Smooth muscle cell (in vitro differentiated cells): Measurements from ENCODE around the gene SLC25A44. TPM values are rescaled to one million over a fixed set of nuclear protein-coding genes. Genes with fewer than 3 reads are reported as not detected.

Experiments
- DNase-seq: peaks from one replicate; lab custom pipeline; 2025; ENCODE audit not compliant: unreplicated experiment; lab: John Stamatoyannopoulos, UW
- H2AFZ ChIP-seq: fragments of 200-600 bp; sonication (generic); 2 replicates; pipeline ENCODE4 v1.6.0; 2016; ENCODE audit warnings: antibody characterized with exemption, low read depth, mild to moderate bottlenecking
- H3F3A ChIP-seq: fragments of 200-600 bp; sonication (generic); 2 replicates; pipeline ENCODE4 v1.6.0; 2017; ENCODE audit warnings: antibody characterized with exemption, low read depth
- H3K27ac ChIP-seq: fragments of 200-600 bp; sonication (generic); 2 replicates; pipeline ENCODE4 v1.5.1; 2016; ENCODE audit warnings: low read depth, mild to moderate bottlenecking
- H3K27me3 ChIP-seq: fragments of 200-600 bp; sonication (generic); 2 replicates; pipeline ENCODE4 v1.6.1; 2016; ENCODE audit warnings: low read depth, mild to moderate bottlenecking
- H3K36me3 ChIP-seq: fragments of 200-600 bp; sonication (generic); 2 replicates; pipeline ENCODE4 v1.5.1; 2016; ENCODE audit warnings: low read depth
- H3K4me1 ChIP-seq: fragments of 200-600 bp; sonication (generic); 2 replicates; pipeline ENCODE4 v1.5.1; 2016; ENCODE audit warnings: low read depth
- H3K4me2 ChIP-seq: fragments of 200-600 bp; sonication (generic); 2 replicates; pipeline ENCODE4 v1.6.0; 2016; ENCODE audit warnings: mild to moderate bottlenecking
- H3K4me3 ChIP-seq: fragments of 200-600 bp; sonication (generic); 2 replicates; pipeline ENCODE4 v1.5.1; 2016; ENCODE audit warnings: mild to moderate bottlenecking
- H3K79me2 ChIP-seq: fragments of 200-600 bp; sonication (generic); 2 replicates; pipeline ENCODE4 v1.6.0; 2016; ENCODE audit warnings: low read depth, mild to moderate bottlenecking
- H3K9ac ChIP-seq: fragments of 200-600 bp; sonication (generic); 2 replicates; pipeline ENCODE4 v1.6.0; 2016; ENCODE audit warnings: low read depth
- H3K9me3 ChIP-seq: fragments of 200-600 bp; sonication (generic); replicated peaks from 2 replicates; pipeline ENCODE4 v1.5.1; 2016; ENCODE audit warnings: low read depth
- H4K20me1 ChIP-seq: fragments of 200-600 bp; sonication (generic); 2 replicates; pipeline ENCODE4 v1.6.0; 2016; ENCODE audit warnings: low read depth
- WGBS: methylation state at CpG from one replicate; pipeline ENCODE4 v1.1.7; 2016; ENCODE audit warnings: low lambda C conversion rate; 5-methylcytosine and 5-hydroxymethylcytosine counted together
- polyA plus RNA-seq: library from polyadenylated mRNA; unstranded; fragments of >200 nt; fragmentation: Nextera tagmentation; extraction: Ambion mirVana; gene quantifications from 2 replicates; pipeline ENCODE4 v1.2.1, GENCODE V29; 2016
- total RNA-seq: library from RNA; depleted of rRNA; stranded (reverse); fragments of >200 nt; gene quantifications from 2 replicates; pipeline ENCODE4 v1.2.3, GENCODE V29; 2014
- TF ChIP-seq, protein P1 (sequence below): fragments of 200-600 bp; sonication (generic); IDR thresholded peaks from 2 replicates; pipeline ENCODE4 v1.5.1; 2017; ENCODE audit warnings: borderline replicate concordance, mild to moderate bottlenecking, antibody characterized with exemption; ENCODE audit not compliant: insufficient read depth, poor library complexity, severe bottlenecking

Gene SLC25A44
- total and polyA plus RNA-seq, 2 experiments from 2014 or later: 11.4 to 11.6 TPM

DNA sequence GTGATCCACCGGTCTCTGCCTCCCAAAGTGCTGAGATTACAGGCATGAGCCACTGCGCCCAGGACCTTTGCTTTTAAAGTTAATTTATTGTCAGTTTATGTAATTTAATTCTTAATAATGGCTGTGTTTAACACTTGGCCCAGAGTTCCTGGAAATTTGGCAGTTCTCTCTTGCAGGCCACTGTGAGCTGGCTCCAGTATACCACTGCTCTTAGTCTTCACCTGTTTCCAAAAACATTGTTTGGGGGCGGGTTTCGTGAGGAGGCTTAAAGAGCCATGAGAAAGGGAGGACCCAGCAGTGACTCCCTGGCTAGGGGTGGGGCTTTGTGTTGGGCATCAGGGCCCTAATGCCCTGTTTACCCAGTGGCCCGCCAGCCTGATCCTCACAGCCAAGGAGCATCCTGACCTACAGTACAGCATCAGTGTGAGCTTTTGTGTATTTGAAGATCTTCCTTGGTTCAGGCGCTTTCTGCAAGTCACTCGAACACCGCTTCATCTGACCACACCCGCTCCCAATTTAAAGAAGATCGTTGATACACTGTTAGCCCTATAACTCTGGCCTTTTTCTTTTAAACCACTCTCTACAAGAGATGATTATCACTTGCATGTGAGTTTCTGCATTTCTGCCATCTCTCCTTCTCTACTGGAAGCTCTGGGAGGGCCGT is 36.0 kb downstream of the SLC25A44 start:
- no peak overlapping the region for H3K9ac ChIP-seq
- H3K4me3 ChIP-seq: no peak overlapping the region
- no peaks in the 10 kb centered on the region for H3K27me3 ChIP-seq
- no peak overlapping the region for H3K27ac ChIP-seq
- H3K9me3 ChIP-seq: no peaks in the 10 kb centered on the region
- H2AFZ ChIP-seq: no peak overlapping the region
- WGBS: 99% methylated on average over 11 of the region's 11 CpGs
- no peaks in the 10 kb centered on the region for H4K20me1 ChIP-seq
- TF ChIP-seq, protein P1, sequence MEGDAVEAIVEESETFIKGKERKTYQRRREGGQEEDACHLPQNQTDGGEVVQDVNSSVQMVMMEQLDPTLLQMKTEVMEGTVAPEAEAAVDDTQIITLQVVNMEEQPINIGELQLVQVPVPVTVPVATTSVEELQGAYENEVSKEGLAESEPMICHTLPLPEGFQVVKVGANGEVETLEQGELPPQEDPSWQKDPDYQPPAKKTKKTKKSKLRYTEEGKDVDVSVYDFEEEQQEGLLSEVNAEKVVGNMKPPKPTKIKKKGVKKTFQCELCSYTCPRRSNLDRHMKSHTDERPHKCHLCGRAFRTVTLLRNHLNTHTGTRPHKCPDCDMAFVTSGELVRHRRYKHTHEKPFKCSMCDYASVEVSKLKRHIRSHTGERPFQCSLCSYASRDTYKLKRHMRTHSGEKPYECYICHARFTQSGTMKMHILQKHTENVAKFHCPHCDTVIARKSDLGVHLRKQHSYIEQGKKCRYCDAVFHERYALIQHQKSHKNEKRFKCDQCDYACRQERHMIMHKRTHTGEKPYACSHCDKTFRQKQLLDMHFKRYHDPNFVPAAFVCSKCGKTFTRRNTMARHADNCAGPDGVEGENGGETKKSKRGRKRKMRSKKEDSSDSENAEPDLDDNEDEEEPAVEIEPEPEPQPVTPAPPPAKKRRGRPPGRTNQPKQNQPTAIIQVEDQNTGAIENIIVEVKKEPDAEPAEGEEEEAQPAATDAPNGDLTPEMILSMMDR: no peak
- H3K4me1 ChIP-seq: no peaks in the 10 kb centered on the region
- no peak for DNase-seq
- no peaks in the 10 kb centered on the region for H3K79me2 ChIP-seq
- no peak overlapping the region for H3K4me2 ChIP-seq
- peaks cover 2% of the 10 kb centered on the region for H3F3A ChIP-seq
- no peaks in the 10 kb centered on the region for H3K36me3 ChIP-seq

DNA sequence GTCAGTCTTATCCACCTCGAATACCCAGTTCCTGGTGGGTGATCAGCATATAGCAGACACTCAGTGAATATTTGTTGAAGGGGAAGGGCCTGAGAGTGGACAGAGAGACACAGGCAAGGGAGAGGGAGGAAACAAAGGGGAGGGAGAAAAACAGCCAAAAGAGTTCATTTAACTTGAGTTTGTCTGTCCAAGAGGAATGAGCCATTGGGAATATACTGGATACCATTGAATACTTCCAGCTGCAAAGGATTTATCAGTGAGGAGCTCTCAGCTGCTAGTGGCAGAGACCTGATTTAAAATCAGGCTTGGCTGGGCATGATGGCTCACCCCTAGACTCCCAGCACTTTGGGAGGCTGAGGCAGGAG is 36.6 kb downstream of the SLC25A44 start:
- no peaks in the 10 kb centered on the region for H3K27me3 ChIP-seq
- no peaks in the 10 kb centered on the region for H3K4me1 ChIP-seq
- H3K79me2 ChIP-seq: no peaks in the 10 kb centered on the region
- H4K20me1 ChIP-seq: no peaks in the 10 kb centered on the region
- H3F3A ChIP-seq: no peaks in the 10 kb centered on the region
- TF ChIP-seq, protein P1: no peak
- no peak for DNase-seq
- H3K4me2 ChIP-seq: no peak overlapping the region
- WGBS: 94% methylated on average over 1 of the region's 1 CpG
- H3K9me3 ChIP-seq: no peaks in the 10 kb centered on the region
- H2AFZ ChIP-seq: no peak overlapping the region
- H3K4me3 ChIP-seq: no peak overlapping the region
- no peak overlapping the region for H3K27ac ChIP-seq
- H3K36me3 ChIP-seq: no peaks in the 10 kb centered on the region
- H3K9ac ChIP-seq: no peak overlapping the region

DNA sequence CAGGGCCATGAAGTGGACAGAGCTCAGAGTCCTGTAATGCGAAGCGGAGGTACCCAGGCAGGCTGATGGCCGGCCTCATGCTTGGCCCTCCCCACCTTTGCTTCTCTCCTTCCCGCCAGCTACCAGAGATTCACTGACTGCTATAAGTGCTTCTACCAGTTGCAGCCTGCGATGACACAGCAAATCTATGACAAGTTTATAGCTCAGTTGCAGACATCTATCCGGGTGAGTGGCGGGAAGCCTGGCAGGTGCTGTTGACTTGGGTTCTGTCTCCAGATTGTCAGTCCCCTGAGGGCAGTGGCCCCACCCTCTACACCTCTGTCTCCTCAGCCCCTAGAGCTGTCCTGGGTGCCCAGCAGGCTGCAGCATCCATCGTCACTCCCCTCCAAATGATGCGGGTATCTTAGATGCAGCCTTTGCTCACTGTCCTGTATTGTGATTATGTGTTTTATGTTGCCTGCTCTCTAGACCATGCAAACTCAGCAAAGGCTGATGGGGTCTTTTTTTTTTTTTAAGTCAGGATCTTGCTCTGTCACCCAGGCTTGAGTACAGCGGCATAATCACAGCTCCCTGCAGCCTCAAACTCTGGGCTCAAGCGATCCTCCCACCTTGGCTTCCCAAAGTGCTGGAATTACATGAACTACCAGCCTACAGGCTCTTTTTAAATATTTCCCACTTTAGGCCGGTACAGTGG is 38.4 kb downstream of the SLC25A44 start:
- no peak overlapping the region for H3K4me3 ChIP-seq
- no peak overlapping the region for H3K27ac ChIP-seq
- H3K36me3 ChIP-seq: no peaks in the 10 kb centered on the region
- 88% methylated on average over 12 of the region's 12 CpGs for WGBS
- no peaks in the 10 kb centered on the region for H3K4me1 ChIP-seq
- TF ChIP-seq, protein P1: no peak
- no peaks in the 10 kb centered on the region for H4K20me1 ChIP-seq
- no peaks in the 10 kb centered on the region for H3K9me3 ChIP-seq
- H2AFZ ChIP-seq: no peak overlapping the region
- H3K79me2 ChIP-seq: no peaks in the 10 kb centered on the region
- no peak for DNase-seq
- H3K27me3 ChIP-seq: no peaks in the 10 kb centered on the region
- no peaks in the 10 kb centered on the region for H3F3A ChIP-seq
- no peak overlapping the region for H3K9ac ChIP-seq
- no peak overlapping the region for H3K4me2 ChIP-seq
